ENCODE data around the gene ACSS1. TPM values are rescaled to one million over a fixed set of nuclear protein-coding genes. Genes with fewer than 3 reads are reported as not detected.

ACSS1 gene
- total and polyA plus RNA-seq, 5 donors from 2014 or later, result 38.7 to 47.3 (median 40.1) TPM

DNA sequence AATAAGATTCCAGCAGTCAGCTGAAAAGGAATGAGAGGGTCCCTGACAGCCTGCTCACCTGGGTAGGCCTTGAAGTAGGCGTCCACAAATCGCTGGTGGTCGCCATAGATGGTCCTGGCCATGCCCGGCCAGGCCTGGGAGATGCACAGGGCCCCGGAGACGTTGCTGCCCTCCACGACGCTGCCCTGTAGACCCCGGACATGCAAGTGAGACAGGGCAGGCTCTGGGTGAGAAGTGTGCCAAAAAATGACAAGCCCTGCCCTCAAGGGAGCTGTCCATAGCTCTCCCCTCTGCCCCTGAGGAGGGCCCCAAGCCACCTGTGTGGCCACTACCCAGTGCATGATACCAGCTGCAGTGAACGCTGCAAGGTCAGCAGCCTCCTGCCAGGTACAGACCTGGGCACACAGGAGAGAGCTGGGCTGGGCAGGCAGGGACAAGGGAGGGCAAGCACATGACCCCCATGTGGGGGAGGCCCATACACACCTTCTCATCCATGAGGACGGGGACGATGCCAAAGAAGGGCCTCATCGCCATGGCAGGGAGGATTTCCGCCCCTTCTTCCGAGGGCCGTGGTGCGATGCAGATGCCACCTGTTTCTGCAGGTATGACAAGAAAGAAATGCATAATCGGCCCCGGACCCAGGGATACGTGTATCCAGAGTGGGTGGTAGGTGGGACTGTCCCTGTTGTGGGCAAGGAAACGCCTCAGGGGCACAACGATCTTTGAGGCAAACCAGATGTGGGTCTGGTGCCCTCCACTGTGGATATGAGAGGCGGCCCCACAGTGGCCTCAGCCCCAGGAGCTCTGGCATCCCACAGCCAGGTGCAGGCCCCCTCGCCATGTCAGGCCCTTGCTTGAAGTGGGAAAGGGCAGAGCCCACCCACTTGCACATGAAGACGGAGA, 44.2 kb downstream of the ACSS1 start:
- H3K9me3 ChIP-seq (ENCODE audit: control insufficient read depth in 2 of 2, low read length in 2 of 2), result no peaks in the 10 kb centered on the region
- Mint-ChIP-seq H3K27ac (no peak overlapping the region), H3K36me3 (peaks cover 43% of the 10 kb centered on the region), H3K9me3 (no peaks in the 10 kb centered on the region), H3K4me1 (peaks cover 0 to 7% (median 1%) of the 10 kb centered on the region in 4 donors), H3K4me3 (no peak overlapping the region), H3K27me3 (no peaks in the 10 kb centered on the region)
- no peaks in the 10 kb centered on the region for H3K4me1 ChIP-seq (ENCODE audit: control insufficient read depth, insufficient read depth, low read length, poor library complexity, severe bottlenecking)
- H3K27me3 ChIP-seq (ENCODE audit: control insufficient read depth, insufficient read depth, low read length), result no peaks in the 10 kb centered on the region
- H3K27ac ChIP-seq (ENCODE audit: insufficient read depth, low read length, poor library complexity, severe bottlenecking), result no peak overlapping the region
- H3K36me3 ChIP-seq (ENCODE audit: control insufficient read depth, insufficient read depth, low read length), result peaks cover 79% of the 10 kb centered on the region
- no peak for DNase-seq
- ATAC-seq (ENCODE audit: low read depth in 2 of 2), result no peak
- H3K4me3 ChIP-seq (ENCODE audit: low read depth, low read length), result no peak overlapping the region

DNA sequence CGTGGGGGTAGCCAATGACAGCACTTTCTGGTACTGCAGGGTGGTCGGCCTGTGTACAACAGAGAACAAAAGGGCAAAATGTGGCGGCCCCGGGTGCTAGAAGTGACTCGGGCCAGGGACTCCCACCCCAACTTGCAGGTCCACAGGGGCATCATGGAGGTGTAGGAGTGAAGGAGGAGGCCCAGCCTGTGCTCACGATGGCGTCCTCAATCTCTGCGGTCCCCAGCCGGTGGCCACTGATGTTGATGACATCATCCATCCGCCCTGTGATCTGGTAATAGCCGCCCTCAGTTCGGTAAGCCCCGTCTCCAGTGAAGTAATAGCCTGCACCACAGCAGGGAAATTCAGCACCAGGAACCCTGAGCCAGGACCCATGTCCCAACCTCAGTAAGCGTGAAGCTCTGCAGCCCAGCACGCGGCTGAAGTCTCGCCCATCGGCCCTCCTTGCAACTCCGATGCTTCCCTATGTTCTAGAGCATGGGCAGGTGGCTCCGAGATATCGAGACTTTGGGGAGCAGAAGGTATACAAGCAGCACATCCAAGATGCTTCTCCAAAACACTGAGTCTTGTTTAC, 45.2 kb downstream of the ACSS1 start:
- Mint-ChIP-seq H3K27me3 (no peaks in the 10 kb centered on the region), H3K36me3 (peaks cover 48% of the 10 kb centered on the region), H3K4me3 (no peak overlapping the region), H3K4me1 (peaks cover 0 to 3% (median 0%) of the 10 kb centered on the region in 4 donors), H3K9me3 (no peaks in the 10 kb centered on the region), H3K27ac (no peak overlapping the region)
- Histone ChIP-seq H3K4me1 (ENCODE audit: control insufficient read depth, insufficient read depth, low read length, poor library complexity, severe bottlenecking) (no peaks in the 10 kb centered on the region), H3K4me3 (ENCODE audit: low read depth, low read length) (no peak overlapping the region), H3K27ac (ENCODE audit: insufficient read depth, low read length, poor library complexity, severe bottlenecking) (no peak overlapping the region), H3K27me3 (ENCODE audit: control insufficient read depth, insufficient read depth, low read length) (no peaks in the 10 kb centered on the region), H3K36me3 (ENCODE audit: control insufficient read depth, insufficient read depth, low read length) (peaks cover 79% of the 10 kb centered on the region), H3K9me3 (ENCODE audit: control insufficient read depth in 2 of 2, low read length in 2 of 2) (no peaks in the 10 kb centered on the region)
- DNase-seq, result no peak
- ATAC-seq (ENCODE audit: low read depth in 2 of 2), result no peak

DNA sequence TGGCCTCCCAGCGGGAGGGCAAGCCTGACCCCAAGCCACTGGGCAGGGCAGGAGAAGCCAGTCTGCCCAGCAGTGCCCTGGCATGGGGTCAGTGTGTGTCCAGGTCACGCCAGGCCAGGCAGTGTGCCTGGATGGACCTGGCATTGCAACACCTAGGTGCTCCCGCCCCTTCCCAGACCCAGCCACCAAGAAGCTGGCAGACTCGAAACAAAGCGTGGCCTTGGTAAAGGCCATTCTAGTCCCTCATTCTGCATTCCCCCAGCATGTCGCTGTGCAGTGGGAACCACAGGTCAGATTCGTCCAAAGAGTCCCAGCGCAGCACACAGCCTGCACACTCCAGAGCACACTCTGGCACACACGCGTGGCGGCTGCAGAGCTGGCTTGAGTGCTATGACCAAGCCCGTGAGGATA, 46.1 kb downstream of the ACSS1 start:
- Histone ChIP-seq H3K27me3 (ENCODE audit: control insufficient read depth, insufficient read depth, low read length) (no peaks in the 10 kb centered on the region), H3K9me3 (ENCODE audit: control insufficient read depth in 2 of 2, low read length in 2 of 2) (no peaks in the 10 kb centered on the region), H3K36me3 (ENCODE audit: control insufficient read depth, insufficient read depth, low read length) (peaks cover 86% of the 10 kb centered on the region), H3K4me3 (ENCODE audit: low read depth, low read length) (no peak overlapping the region), H3K27ac (ENCODE audit: insufficient read depth, low read length, poor library complexity, severe bottlenecking) (no peak overlapping the region), H3K4me1 (ENCODE audit: control insufficient read depth, insufficient read depth, low read length, poor library complexity, severe bottlenecking) (no peaks in the 10 kb centered on the region)
- Mint-ChIP-seq H3K9me3 (no peaks in the 10 kb centered on the region), H3K4me3 (no peak overlapping the region), H3K27me3 (no peaks in the 10 kb centered on the region), H3K4me1 (peaks cover 0 to 3% (median 0%) of the 10 kb centered on the region in 4 donors), H3K27ac (no peak overlapping the region), H3K36me3 (peaks cover 48% of the 10 kb centered on the region)
- DNase-seq, result no peak
- ATAC-seq (ENCODE audit: low read depth in 2 of 2), result no peak

DNA sequence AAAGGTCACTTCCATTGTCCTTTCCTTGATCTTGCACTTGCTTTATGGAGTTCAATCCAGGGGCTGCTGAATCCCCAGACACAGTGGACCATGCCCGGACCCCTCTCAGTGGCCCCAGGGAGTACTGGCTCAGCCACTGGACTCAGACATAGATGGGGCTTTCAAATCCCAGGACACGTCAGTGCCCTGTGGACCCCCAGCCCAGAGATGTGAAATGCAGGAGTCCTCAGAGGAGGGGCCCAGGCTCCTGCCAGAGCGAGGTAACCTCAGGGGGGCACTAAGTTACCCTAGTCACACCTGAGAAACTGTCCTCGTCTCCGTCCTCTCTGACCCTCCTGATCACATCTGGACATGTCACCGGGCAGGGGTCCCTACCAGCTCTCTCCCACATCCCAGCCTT, 46.7 kb downstream of the ACSS1 start:
- peaks cover 86% of the 10 kb centered on the region for H3K36me3 ChIP-seq (ENCODE audit: control insufficient read depth, insufficient read depth, low read length)
- no peak for DNase-seq
- Mint-ChIP-seq H3K4me3 (no peak overlapping the region), H3K27me3 (no peaks in the 10 kb centered on the region), H3K9me3 (no peaks in the 10 kb centered on the region), H3K27ac (no peak overlapping the region), H3K4me1 (peaks cover 0 to 3% (median 0%) of the 10 kb centered on the region in 4 donors), H3K36me3 (peaks cover 53% of the 10 kb centered on the region)
- no peak overlapping the region for H3K4me3 ChIP-seq (ENCODE audit: low read depth, low read length)
- H3K4me1 ChIP-seq (ENCODE audit: control insufficient read depth, insufficient read depth, low read length, poor library complexity, severe bottlenecking), result no peaks in the 10 kb centered on the region
- no peaks in the 10 kb centered on the region for H3K27me3 ChIP-seq (ENCODE audit: control insufficient read depth, insufficient read depth, low read length)
- H3K27ac ChIP-seq (ENCODE audit: insufficient read depth, low read length, poor library complexity, severe bottlenecking), result no peak overlapping the region
- H3K9me3 ChIP-seq (ENCODE audit: control insufficient read depth in 2 of 2, low read length in 2 of 2), result no peaks in the 10 kb centered on the region
- no peak for ATAC-seq (ENCODE audit: low read depth in 2 of 2)

DNA sequence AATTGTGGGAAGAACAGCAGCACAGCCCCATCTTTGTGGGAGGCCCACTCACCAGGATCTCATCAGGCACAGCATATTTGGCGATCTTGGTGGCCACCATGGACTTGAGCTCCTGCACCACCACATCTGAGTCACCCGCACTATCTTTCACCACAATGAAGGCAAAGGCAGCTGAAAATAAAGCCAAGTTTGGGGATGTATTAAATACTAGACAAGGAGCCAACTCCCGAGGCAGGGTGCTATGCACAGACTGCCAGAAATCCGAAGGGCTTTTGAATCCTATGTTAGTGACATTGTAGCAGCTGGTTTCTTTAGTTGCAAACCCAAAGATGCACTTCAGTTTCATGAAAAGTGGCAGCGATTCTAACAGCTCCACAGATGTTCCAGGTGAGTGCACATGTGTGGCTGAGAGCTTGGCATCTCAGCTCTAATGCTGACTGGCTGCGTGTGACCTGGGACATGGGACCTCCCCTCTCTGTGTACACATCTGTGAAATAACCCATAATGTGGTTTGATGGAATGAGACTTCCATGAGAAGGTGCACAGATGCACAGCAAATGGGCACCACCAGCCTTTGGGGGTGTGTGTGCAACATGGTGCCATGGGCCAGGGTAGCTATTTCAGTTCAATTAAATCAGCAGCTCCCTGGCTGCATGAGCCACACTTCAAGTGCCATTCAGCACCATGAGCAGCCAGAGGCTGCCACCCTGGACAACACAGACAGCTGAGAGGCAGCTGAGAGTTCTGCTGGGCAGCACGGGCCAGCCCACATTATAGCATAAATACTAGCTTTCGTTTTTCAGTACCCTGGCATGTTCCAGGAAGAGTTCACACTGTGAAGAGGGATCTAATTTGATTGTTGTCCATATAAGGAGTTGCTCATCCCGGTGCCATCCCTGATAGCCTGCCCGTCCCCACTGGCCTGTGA, 48.5 kb downstream of the ACSS1 start:
- Mint-ChIP-seq H3K27me3 (no peaks in the 10 kb centered on the region), H3K36me3 (peaks cover 62% of the 10 kb centered on the region), H3K9me3 (no peaks in the 10 kb centered on the region), H3K4me3 (no peak overlapping the region), H3K27ac (peak overlapping the region in 1 of 3 donors; percentile 41), H3K4me1 (peaks cover 0 to 3% (median 0%) of the 10 kb centered on the region in 4 donors)
- DNase-seq, result no peak
- peaks cover 85% of the 10 kb centered on the region for H3K36me3 ChIP-seq (ENCODE audit: control insufficient read depth, insufficient read depth, low read length)
- H3K27me3 ChIP-seq (ENCODE audit: control insufficient read depth, insufficient read depth, low read length), result no peaks in the 10 kb centered on the region
- no peak for ATAC-seq (ENCODE audit: low read depth in 2 of 2)
- H3K4me1 ChIP-seq (ENCODE audit: control insufficient read depth, insufficient read depth, low read length, poor library complexity, severe bottlenecking), result no peaks in the 10 kb centered on the region
- no peak overlapping the region for H3K27ac ChIP-seq (ENCODE audit: insufficient read depth, low read length, poor library complexity, severe bottlenecking)
- H3K9me3 ChIP-seq (ENCODE audit: control insufficient read depth in 2 of 2, low read length in 2 of 2), result no peaks in the 10 kb centered on the region
- no peak overlapping the region for H3K4me3 ChIP-seq (ENCODE audit: low read depth, low read length)

DNA sequence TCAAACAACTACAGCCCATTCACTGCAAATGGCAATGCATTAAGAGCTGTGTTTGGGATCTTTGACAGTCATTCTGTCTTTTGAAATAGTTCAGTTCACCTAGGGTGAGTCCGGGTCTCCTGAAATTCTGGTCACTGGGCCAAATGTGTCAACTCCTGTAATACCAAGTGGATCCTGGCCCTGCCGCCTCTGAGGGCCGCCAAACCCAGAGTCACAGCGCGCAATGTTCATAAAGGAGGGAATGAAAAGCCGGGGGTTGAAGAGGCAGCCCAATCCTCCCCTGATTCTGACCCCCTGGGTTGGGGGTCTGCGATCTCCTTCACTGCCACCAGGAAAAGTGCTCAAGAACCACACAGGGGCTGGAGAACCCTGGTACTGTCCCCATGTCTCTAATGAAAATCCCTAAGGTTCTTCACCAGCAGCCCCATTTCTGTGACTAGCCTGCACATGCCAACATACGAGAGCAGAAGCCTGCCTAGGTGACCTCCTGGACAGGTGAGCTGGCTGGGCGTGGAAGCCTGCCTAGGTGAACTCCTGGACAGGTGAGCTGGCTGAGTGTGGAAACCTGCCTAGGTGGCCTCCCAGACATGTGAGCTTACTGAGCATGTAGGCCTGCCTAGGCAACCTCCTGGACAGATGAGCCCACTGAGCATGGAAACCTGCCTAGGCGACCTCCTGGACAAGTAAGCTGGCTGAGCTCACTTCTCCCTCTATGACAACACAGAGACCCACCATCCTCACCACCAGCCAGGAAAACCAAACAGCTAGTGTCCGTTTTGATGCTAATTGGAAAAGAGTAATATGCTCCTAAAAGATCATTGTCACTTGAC, 49.3 kb downstream of the ACSS1 start:
- Mint-ChIP-seq H3K27ac (peak overlapping the region in 1 of 3 donors; percentile 41), H3K4me3 (no peak overlapping the region), H3K36me3 (peaks cover 63% of the 10 kb centered on the region), H3K9me3 (no peaks in the 10 kb centered on the region), H3K27me3 (no peaks in the 10 kb centered on the region), H3K4me1 (peaks cover 0 to 4% (median 1%) of the 10 kb centered on the region in 4 donors)
- ATAC-seq (ENCODE audit: low read depth in 2 of 2) (no peak), DNase-seq (no peak)
- H3K4me3 ChIP-seq (ENCODE audit: low read depth, low read length), result no peak overlapping the region
- no peaks in the 10 kb centered on the region for H3K27me3 ChIP-seq (ENCODE audit: control insufficient read depth, insufficient read depth, low read length)
- H3K4me1 ChIP-seq (ENCODE audit: control insufficient read depth, insufficient read depth, low read length, poor library complexity, severe bottlenecking), result no peaks in the 10 kb centered on the region
- H3K36me3 ChIP-seq (ENCODE audit: control insufficient read depth, insufficient read depth, low read length), result peaks cover 77% of the 10 kb centered on the region
- H3K27ac ChIP-seq (ENCODE audit: insufficient read depth, low read length, poor library complexity, severe bottlenecking), result no peak overlapping the region
- no peaks in the 10 kb centered on the region for H3K9me3 ChIP-seq (ENCODE audit: control insufficient read depth in 2 of 2, low read length in 2 of 2)
